RCC 7860 (cell line): ENCODE results near the gene LONP1.

Experiments
- DNase-seq: peaks from one replicate; pipeline ENCODE4 v3.0.0-alpha.2; 2015; ENCODE audit warnings: low spot score
- FAIRE-seq: peaks from 2 replicates; lab custom pipeline; 2012; peaks lifted over from hg19 to GRCh38; lab: Jason Lieb, UNC

LONP1 gene

GRCh38 chr19:5680437-5681368, 39.2 kb downstream of the LONP1 start, which contains the start of the genes HSD11B1L and MICOS13:
TSS of gene HSD11B1L (plus strand) at chr19:5681027. CDS start at chr19:5684833, 3,806 bp downstream.
TSS of gene MICOS13 (minus strand) at chr19:5680516. CDS start at chr19:5680486, 30 bp downstream.
- peak; percentile 93 for FAIRE-seq

DNA sequence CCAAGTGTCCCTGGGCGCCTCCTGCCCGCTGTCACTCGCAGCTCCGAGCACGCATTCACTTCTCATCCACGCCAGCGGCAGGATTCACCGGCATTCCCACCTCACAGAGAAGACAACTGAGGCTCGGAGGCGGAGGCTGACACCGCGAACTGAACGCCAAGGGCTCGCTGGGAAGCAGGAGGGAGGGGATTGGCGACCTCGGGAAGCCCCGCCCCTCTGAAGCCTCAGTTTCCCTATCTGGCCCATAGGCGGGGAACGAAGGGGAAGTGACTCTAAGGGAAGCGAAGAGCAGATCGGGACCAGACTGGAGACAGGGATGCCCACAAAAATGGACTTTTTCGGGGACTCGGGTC, 39.9 kb downstream of the LONP1 start:
- no peak for FAIRE-seq
- DNase-seq = no peak

More at GRCh38 chr19:5680437-5681368, 39.2 kb downstream of the LONP1 start, which contains the start of the genes HSD11B1L and MICOS13:
- DNase-seq = peak; percentile 97

- no peak for DNase-seq
Measured at GRCh38 chr19:5679289-5680083, 40.5 kb downstream of the LONP1 start.

GRCh38 chr19:5678071-5678718, 41.8 kb downstream of the LONP1 start:
- no peak for DNase-seq
- no peak for FAIRE-seq

More at GRCh38 chr19:5679289-5680083, 40.5 kb downstream of the LONP1 start:
- FAIRE-seq = no peak

GRCh38 chr19:5677580-5677979, 42.4 kb downstream of the LONP1 start:
- no peak for FAIRE-seq
- DNase-seq = no peak

DNA sequence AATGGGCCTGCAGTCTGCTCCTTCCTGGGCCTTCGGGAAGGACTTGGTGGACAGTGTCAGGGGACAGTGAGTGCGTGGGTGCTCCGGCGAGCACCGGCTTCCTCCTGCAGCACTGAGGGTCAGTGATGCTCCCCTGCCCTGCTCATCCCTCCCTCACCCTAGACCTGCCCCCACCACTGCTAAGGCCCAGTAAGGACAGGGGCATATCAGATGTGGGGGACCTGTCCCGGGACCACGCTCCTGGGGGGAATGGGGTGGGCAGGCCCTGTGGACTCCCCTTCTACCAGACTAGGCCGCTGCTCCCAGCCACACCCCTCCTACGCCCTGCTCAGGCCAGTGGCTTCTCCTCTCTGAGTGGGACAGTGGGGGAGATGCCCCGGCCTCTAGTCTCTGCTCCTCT, 42.8 kb downstream of the LONP1 start:
- DNase-seq = no peak
- FAIRE-seq = no peak

GRCh38 chr19:5676772-5677105, 43.2 kb downstream of the LONP1 start:
- FAIRE-seq (no peak), DNase-seq (no peak)

GRCh38 chr19:5676105-5676771, 43.7 kb downstream of the LONP1 start:
- FAIRE-seq (no peak), DNase-seq (no peak)

- FAIRE-seq = no peak
- no peak for DNase-seq
Measured at GRCh38 chr19:5674714-5675113, 45.2 kb downstream of the LONP1 start.

DNA sequence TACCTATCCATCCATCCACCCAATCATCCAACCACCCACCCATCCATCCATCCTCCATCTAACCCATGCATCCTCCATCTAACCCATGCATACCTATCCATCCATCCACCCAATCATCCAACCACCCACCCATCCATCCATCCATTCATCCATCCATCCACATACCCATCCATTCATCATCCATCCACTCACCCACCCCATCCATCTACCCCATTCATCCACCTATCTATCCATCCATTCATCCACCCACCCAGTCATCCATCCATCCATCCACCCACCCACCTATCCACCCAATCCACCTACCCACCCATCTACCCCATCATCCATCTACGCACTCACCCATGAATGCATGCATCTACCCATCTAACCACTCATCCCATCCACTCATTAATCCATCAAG, 46.2 kb downstream of the LONP1 start:
- FAIRE-seq = no peak
- DNase-seq = no peak

GRCh38 chr19:5672708-5673459, 47.1 kb downstream of the LONP1 start:
- no peak for DNase-seq
- FAIRE-seq = no peak

DNA sequence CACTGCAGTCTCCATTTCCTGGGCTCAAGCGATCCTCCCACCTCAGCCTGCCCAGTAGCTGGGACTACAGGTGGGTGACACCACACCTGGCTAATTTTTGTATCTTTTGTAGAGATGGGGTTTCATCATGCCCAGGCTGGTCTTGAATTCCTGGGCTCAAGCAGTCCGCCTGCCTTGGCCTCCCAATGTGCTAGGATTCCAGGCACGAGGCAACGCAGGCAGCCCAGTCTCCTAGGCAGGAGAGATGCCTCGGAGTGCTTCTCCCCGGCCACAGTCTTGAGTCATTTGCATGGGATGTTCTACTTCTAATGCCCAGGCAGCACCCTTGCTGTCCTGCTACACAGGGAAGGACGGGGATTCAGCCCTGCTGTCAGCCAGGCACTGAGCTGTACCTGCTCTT, 48.3 kb downstream of the LONP1 start:
- no peak for DNase-seq
- no peak for FAIRE-seq

GRCh38 chr19:5669212-5669611, 50.7 kb downstream of the LONP1 start:
- DNase-seq (no peak), FAIRE-seq (no peak)

- FAIRE-seq (no peak), DNase-seq (no peak)
Measured at GRCh38 chr19:5667751-5668271, 52.1 kb downstream of the LONP1 start.

DNA sequence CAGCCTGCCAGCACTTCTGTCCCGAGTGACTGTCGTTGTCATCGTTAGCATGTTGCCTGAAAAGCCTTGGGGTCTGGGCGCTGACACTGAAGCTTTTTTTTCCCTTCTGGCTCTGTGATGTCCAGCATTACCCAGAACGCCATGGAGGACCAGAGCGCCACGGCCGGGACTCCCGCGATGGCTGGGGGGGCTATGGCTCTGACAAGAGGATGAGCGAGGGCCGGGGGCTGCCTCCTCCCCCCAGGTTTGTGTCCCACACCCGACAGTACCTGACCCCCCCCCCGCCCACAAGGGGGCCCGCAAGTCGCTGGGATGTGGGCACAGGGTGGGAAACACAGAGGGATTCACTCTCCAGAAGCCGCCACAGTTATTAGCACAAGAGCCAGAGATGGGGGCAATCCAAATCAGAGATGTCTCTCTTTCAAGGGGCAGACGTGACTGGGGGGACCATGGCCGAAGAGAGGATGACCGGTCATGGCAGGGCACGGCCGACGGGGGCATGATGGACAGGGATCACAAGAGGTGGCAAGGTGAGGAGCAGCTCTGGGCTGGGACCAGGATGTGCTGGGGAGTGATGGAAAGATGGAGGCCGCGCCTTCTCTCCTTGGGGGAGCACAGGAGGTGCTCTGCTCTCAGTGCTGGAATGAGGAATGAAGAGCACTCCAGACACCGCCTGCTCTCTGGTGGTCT, 52.9 kb downstream of the LONP1 start:
- FAIRE-seq = no peak
- no peak for DNase-seq

GRCh38 chr19:5665781-5666513, 54.0 kb downstream of the LONP1 start:
- peak; percentile 74 for DNase-seq
- peak; percentile 92 for FAIRE-seq

GRCh38 chr19:5664515-5664914, 55.4 kb downstream of the LONP1 start:
- DNase-seq (no peak), FAIRE-seq (no peak)

GRCh38 chr19:5663904-5664303, 56.0 kb downstream of the LONP1 start:
- no peak for DNase-seq
- no peak for FAIRE-seq
